Measurements from ENCODE around the gene FHL2.
A peak's percentile ranks its signal among the peaks of the same experiment; 100 is the strongest.

FHL2 gene

GRCh38 chr2:105422801-105423200 lies 23.9 kb upstream of the FHL2 start:
- no peak for DNase-seq (ENCODE audit: low spot score)

- DNase-seq (ENCODE audit: low spot score), result no peak
Measured at GRCh38 chr2:105421053-105421452, 22.2 kb upstream of the FHL2 start.

GRCh38 chr2:105418522-105418921 lies 19.7 kb upstream of the FHL2 start:
- no peak for DNase-seq (ENCODE audit: low spot score)

- DNase-seq (ENCODE audit: low spot score), result peak; percentile 30
Measured at GRCh38 chr2:105417857-105418436, 19.1 kb upstream of the FHL2 start.

GRCh38 chr2:105416156-105416555 lies 17.3 kb upstream of the FHL2 start:
- no peak for DNase-seq (ENCODE audit: low spot score)

- no peak for DNase-seq (ENCODE audit: low spot score)
Measured at GRCh38 chr2:105415007-105415406, 16.2 kb upstream of the FHL2 start.

- DNase-seq (ENCODE audit: low spot score), result no peak
Measured at GRCh38 chr2:105413206-105413605, 14.4 kb upstream of the FHL2 start.

GRCh38 chr2:105412584-105412983 lies 13.7 kb upstream of the FHL2 start:
- no peak for DNase-seq (ENCODE audit: low spot score)

- no peak for DNase-seq (ENCODE audit: low spot score)
Measured at GRCh38 chr2:105411720-105412407, 13.0 kb upstream of the FHL2 start.

GRCh38 chr2:105410554-105410953 lies 11.7 kb upstream of the FHL2 start:
- DNase-seq (ENCODE audit: low spot score), result no peak

GRCh38 chr2:105409717-105410116 lies 10.9 kb upstream of the FHL2 start:
- DNase-seq (ENCODE audit: low spot score), result peak; percentile 94

GRCh38 chr2:105407946-105408743 lies 9.3 kb upstream of the FHL2 start:
- no peak for DNase-seq (ENCODE audit: low spot score)

GRCh38 chr2:105406221-105406620 lies 7.4 kb upstream of the FHL2 start:
- DNase-seq (ENCODE audit: low spot score), result peak; percentile 81

GRCh38 chr2:105405291-105405690 lies 6.4 kb upstream of the FHL2 start:
- no peak for DNase-seq (ENCODE audit: low spot score)

GRCh38 chr2:105404736-105405135 lies 5.9 kb upstream of the FHL2 start:
- DNase-seq (ENCODE audit: low spot score), result no peak

- peak; percentile 82 for DNase-seq (ENCODE audit: low spot score)
Measured at GRCh38 chr2:105403783-105404698, 5.2 kb upstream of the FHL2 start.

- no peak for DNase-seq (ENCODE audit: low spot score)
Measured at GRCh38 chr2:105403241-105403782, 4.5 kb upstream of the FHL2 start.

- DNase-seq (ENCODE audit: low spot score), result no peak
Measured at GRCh38 chr2:105402809-105403208, 4.0 kb upstream of the FHL2 start.

- no peak for DNase-seq (ENCODE audit: low spot score)
Measured at GRCh38 chr2:105401867-105402266, 3.0 kb upstream of the FHL2 start.

- no peak for DNase-seq (ENCODE audit: low spot score)
Measured at GRCh38 chr2:105400138-105400540, 1.3 kb upstream of the FHL2 start.

- DNase-seq (ENCODE audit: low spot score), result no peak
Measured at GRCh38 chr2:105399207-105399861, 483 bp upstream of the FHL2 start.

Measured in AG20443 (cell line).